Measurements from ENCODE around the gene NOC4L.

- no peak for TF ChIP-seq EP300 (IDR thresholded peaks at IDR 0.05)
- no peak for TF ChIP-seq CTCF (IDR thresholded peaks at IDR 0.05)
- TF ChIP-seq POLR2A (IDR thresholded peaks at IDR 0.05), result no peak
- no peak for TF ChIP-seq POLR2AphosphoS5 (IDR thresholded peaks at IDR 0.05)
These were observed 38.0 kb downstream of the NOC4L start for GRCh38 chr12:132182206-132182710.
